NCI-H2227 (cell line): ENCODE results near the gene FALEC.
"Not testable (repeated sequence)": the region's sequence is repeated elsewhere in the genome, so short reads cannot be mapped to it uniquely, and the experiment has no call there.

Experiments
- DNase-seq: peaks from one replicate; lab custom pipeline; 2025; ENCODE audit not compliant: unreplicated experiment; lab: John Stamatoyannopoulos, UW

FALEC gene

GRCh38 chr1:150573648-150574071 lies 58.1 kb downstream of the FALEC start:
- DNase-seq, result not testable (repeated sequence)

DNA sequence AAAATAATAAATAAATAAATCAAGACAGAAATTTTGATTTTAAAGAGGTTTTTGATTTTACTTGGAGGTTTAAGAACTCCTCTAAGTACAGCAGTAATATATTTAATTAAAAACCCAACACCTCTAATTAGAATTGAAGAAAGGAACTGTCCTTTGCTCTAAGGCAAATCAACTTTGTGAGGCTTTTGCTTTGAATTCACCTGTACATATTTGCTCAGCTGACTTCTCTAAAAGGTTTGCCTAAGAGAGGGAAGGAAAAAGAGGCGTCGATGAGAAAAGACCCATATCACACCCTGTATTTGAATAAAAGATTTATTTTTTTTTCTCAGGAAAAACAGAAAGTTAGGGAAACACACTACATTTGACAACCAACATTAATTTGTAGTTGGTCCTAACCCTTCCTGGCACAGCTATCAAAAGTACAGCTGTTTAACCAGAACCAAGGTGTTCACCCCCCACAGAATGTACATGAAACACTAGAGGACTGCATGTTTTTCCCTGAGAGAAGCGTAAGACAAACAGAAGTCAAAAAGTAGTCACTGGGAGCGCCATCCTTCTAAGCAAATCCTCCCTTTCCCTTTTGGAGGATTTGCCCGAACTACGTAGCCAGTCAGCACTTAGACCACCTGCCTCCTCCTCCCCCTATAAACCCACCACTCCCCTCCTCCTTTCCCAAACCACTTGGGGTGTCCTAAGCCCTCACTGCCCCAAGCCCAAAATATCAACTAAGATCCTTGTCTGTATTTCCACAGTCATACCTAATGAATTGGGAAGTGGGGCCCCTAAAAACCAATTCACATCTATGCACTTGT lies 58.9 kb downstream of the FALEC start:
- no peak for DNase-seq

DNA sequence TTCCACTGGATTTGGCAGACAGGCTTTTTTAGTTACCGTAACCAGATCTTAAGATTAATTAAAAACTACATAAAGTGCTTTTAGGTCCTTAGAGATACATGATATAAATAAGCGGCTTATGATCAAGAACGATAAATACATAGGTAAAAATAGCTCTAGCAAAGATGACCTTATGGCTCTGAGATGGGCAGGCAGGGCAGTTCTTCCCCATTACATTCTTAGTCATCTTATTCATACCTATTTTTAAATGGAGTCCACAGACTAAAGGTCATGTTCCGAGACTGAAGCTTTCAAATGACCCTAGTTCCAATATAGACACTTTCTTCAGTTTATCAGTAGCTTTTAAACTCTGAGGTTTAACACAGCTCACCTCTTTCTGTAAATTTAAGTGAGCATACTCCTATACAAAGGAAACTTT lies 59.5 kb downstream of the FALEC start:
- DNase-seq, result no peak

DNA sequence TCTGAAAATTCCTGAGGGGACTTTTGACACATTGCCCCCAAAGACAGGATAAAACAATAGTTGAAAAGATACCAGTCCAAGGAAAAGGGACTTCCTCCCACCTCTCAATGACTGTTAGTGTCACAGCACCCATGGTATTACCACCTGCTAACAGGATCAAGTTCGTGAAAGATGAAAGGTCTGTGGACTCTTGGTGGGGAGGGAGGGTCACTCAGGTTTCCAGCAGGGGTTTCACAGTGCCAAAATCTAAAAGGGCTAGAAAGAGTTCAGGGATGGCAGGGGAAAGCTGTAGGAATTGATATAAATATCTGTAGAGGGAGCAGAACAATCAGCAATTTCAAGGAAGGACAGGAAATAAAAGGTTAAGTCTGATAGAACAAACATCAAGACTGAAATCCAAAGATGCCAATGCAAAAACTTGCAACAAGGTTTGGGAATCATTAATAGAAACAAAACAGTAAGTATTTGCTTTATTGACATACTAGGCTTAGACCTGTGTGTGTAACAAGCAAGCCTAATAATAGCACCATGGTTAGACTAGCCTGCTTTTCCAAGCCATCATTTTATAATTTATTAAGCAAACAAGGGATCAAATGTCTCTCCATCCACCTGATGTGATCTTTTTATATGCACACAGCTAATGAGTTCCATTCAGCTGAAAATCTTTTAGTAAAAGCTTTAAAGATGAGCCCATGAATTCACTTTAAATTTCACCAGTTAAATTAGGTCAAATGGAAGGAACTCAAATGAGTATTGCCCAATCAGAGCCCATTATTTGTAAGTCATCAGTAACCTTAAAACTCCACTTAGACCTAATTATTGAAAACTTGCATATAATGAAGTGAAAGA lies 60.2 kb downstream of the FALEC start:
- no peak for DNase-seq

DNA sequence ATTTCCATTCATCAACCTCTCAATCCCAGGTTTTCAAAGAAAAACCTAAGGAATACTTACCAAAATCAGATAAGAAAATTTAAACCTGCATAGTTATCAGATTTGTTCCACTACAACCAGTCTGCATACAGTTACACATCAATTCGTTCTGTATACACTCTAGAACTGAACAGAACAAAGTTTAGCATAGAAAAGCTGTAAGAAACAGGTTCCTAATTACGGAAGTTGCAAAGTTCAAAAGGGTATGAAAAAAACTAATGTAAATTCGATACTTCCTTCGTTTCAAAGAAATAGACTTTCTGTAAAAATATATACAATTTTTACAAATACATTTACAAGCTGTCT lies 60.8 kb downstream of the FALEC start:
- no peak for DNase-seq

- no peak for DNase-seq
Observed at GRCh38 chr1:150576794-150577556, 61.4 kb downstream of the FALEC start.

GRCh38 chr1:150577557-150578271 lies 62.2 kb downstream of the FALEC start:
- peak; percentile 41 for DNase-seq

DNA sequence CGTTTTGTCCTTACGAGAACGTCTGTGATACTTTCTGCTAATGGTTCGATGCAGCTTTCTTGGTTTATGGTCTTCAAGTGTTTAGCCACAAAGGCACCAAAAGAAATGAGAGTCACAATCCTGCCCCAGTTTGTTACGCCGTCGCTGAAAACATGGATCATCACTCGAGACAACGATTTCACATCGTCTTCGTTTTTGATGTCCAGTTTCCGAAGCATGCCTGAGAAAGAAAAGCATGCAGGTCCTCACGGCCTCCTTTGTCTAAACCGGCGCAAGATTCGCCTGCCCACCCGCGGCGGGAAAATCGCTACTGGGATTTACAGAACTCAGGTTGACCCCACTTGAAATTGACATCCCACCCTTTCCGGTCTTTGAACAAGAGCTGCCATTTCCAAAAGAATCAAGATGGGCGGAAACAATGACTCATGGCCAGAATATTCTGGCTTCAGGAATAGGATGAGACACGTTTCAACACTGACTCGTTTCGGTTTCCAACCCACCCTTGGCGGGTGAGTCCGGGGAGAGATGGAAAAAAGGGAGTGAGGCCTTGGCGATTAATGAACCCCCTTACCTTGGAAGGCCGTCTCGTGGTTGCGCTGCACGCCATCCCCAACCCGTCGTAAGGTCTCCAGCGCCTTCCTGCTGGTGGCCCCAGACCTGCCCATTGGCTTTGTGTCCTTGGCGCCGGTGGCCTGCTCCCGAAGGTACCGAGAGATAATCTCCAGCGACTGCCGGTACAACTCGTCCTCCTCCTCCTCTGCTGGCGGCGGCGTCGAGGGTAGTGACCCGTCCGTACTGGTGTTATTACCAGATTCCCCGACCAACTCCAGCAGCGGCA lies 62.9 kb downstream of the FALEC start:
- peak; percentile 84 for DNase-seq

GRCh38 chr1:150579110-150579944 lies 63.8 kb downstream of the FALEC start, which contains the start of gene MCL1:
Gene MCL1, minus strand, starts transcription at chr1:150579610. Its CDS starts 80 bp downstream, at chr1:150579530.
- peak; percentile 97 for DNase-seq

- DNase-seq, result no peak
Observed at GRCh38 chr1:150579945-150580642, 64.5 kb downstream of the FALEC start.

GRCh38 chr1:150580966-150581365 lies 65.4 kb downstream of the FALEC start:
- DNase-seq, result not testable (repeated sequence)

DNA sequence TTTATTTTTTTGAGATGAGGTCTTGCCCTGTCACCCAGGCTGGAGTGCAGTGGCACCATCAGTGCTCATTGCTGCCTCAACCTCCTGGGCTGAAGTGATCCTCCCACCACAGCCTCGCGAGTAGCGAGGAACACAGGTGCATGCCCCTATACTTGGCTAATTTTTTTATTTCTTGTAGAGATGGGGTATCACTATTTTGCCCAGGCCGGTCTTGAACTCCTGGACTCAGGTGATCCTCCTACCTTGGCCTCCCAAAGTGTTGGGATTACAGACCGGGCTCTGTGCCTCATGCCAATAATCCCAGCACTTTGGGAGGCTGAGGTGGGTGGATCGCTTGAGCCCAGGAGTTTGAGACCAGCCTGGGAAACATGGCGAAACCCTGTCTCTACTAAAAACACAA lies 65.9 kb downstream of the FALEC start:
- DNase-seq, result not testable (repeated sequence)

GRCh38 chr1:150581962-150582361 lies 66.4 kb downstream of the FALEC start:
- DNase-seq, result not testable (repeated sequence)

- DNase-seq, result no peak
Observed at GRCh38 chr1:150582371-150582770, 66.8 kb downstream of the FALEC start.
